Stimulated activated CD4-positive, alpha-beta T cell treated with anti-CD3 and anti-CD28 coated beads, Interleukin-4, amount 100 ng/mL, for 24 hours (primary cell): ENCODE measurements around the gene KDM5D.

Source experiments
- DNase-seq: peaks from one replicate; pipeline ENCODE4 v3.0.0-alpha.2; 2020

The KDM5D gene

DNA sequence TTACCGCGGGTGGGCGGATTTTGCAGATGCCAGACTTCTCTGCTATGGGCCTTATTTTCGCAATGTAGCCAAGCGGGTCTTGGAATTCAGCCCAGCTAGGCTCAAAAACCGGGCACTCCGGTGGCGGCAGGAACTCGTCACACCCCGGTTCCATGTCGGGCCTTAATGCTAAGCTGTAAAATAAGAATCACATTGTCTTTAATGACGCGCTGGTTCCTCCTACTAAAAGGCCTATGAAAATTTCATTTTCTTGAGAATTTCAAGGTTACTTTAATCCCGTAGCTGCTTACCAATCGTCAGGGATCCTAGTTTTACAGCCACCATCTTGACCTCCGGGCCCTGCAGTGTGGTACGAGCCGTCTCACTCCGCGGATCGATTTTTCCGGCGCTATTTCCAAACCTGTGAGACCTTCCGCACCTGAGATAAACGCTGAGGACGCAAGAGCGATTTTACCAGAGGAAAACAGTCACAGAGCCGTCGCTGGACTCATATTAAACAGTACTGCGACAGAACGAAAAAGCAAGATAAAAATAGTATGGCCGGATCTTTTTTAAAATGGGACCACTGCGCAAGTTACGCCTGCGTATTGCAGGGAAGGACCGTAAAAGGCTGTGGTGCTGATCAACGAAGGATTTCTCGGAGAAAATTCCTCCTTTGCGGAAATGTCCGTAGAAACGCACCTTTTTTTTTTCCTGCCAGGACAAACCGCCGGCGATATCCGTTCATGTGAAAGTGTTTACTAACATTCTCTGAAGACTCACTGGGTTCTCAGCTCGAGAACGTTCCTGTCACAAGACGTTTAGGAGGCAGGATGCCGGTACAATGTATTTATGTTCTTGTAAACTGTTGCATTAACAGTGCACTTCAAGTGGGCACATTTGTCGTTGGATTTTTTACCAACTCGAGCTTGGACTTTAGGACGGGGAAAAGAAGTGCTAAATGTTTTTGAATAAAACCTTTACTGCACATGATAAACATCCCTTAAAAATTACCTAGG is at the start of gene KDM5D:
Gene KDM5D, minus strand, starts transcription at position 346 of the 998 bp plus-strand sequence. Its CDS starts 192 bp downstream, at position 154.
- DNase-seq: peak; percentile 70

- DNase-seq: no peak
Measured at GRCh38 chrY:19768375-19768774, 23.8 kb upstream of the KDM5D start.

DNA sequence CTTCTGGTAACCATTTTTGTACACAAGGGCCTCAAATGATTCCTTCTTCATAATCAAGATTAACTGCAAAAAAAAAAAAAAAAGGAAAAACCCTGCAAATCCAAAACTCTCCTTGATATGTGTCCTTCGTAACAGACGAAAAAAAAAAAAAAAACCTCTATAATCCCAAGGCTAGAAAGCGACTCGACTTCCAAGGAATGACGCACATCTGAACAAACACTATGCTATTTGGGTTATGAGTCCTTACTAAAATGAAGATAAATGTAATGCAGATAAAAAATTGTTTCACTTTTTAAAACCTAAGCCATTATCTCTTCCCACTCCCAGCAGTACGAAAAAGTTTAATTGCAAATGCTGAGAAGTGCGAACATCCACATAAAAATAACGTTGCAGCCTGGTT is 1.2 kb downstream of the KDM5D start:
- no peak for DNase-seq

DNA sequence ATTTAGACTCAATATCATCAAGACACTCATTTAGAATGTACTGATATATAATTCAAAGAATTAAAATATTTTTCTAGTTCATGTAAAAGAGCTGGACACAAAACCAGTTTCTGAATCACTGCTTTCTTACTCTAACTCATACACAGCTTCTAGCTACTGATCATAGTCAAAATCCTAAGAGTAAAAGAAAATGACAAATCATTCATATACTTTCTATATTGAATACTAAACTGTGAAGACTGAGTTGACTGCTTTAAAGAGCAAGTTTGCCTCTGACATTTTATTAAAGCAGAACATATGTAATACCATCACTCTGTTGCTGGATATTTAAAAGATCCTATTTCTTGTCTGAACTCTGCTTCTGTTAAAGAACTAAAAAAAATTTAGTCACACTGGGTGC is 2.4 kb downstream of the KDM5D start:
- no peak for DNase-seq

- DNase-seq: no peak
Measured at GRCh38 chrY:19734425-19734824, 10.1 kb downstream of the KDM5D start.

DNA sequence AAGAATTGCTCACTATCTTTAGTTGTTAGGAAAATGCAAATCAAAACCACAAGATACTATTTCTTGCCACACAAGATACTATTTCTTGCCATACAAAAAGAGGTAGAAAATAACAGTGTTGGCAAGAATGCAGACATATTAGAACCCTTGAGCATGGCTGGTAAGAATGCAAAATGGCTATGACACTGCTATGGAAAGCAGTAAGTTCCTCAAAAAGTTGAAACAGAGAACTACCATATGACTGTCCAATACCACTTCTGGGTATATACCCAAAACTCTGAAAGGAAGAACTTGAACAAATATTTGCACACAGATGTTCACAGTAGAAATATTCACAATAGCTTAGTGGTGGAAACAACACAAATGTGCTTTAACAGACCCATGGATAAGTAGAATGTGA is 26.6 kb downstream of the KDM5D start:
- DNase-seq: no peak

DNA sequence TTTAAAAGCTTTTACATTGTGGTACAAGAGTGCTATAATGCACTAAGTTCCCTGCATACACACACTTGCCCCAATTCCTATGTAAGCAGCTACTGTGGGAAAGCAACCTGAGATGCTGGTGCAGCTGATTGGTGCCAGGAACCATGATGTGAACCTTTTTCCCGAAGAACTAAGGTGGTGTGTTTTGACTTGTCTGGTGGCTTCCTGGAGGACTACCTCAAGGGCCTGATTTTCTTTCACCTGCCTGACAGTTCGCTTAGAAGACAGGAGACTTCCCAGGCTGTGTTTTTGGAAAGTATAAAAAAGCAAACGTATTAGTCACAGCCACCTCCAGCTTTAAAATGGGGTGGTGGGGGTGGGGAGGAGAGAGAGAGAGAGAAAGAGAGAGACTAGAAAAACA is 27.4 kb downstream of the KDM5D start:
- no peak for DNase-seq

DNA sequence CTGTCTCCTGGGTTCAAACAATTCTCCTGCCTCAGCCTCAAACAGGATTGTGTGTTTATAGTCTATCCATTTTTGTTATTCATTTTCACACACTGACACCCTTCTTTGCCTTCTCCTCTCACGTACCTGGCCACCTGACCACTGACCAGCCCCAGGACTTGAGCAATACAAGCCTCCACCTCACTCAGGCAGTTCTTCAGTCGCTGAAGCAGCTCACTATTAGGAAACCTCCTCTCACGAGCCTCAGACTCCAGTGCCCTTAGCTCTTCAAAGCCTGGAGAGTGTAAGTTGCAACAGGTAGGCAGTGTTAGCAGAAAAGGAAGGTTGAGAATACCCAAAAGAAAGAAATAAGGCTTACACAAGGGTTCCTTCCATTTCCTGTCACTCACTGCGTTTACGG is 29.3 kb downstream of the KDM5D start:
- no peak for DNase-seq

DNA sequence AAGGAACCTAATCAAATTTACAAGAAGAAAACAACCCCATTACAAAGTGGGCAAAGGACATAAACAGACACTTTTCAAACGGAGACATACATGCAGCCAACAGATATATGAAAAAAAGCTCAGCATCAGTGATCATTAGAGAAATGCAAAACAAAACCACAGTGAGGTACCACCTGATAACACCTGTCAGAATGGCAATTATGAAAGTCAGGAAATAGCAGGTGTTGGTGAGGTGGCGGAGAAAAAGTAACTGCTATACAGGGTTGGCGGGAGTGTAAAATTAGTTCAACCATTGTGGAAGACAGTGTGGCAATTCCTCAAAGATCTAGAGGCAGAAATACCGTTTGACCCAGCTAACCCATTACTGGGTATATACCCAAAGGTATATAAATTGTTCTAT is 31.1 kb downstream of the KDM5D start:
- no peak for DNase-seq

- no peak for DNase-seq
Measured at GRCh38 chrY:19706273-19706672, 38.3 kb downstream of the KDM5D start.

- no peak for DNase-seq
Measured at GRCh38 chrY:19698495-19698894, 46.0 kb downstream of the KDM5D start.

DNA sequence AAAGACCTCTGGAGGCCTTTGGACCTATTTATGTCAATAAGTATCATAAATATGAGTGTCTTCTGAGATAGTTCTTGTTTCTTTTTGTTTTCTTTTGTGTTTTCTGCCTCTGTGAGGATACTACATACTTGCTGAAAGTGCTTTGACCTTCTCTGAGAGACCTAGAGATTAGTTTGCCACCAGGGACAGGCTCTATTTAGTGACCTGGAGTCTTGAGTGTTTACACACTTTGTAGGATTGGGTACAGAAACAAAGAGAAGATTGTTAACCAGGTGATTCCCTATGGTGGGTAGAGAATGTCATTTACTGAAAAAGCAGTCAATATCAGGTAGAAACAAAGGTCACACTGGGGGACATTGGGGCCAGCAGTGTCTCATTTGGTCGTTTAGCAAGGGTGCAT is 63.7 kb downstream of the KDM5D start:
- no peak for DNase-seq
